22Rv1 (cell line): Measurements from ENCODE around the gene APOBEC2.

Source experiments
- ZFX ChIP-seq: fragments of 450-650 bp; IDR thresholded peaks from 2 replicates; pipeline ENCODE4 v1.6.1; 2017; ENCODE audit warnings: antibody characterized with exemption, borderline replicate concordance
- TF ChIP-seq, protein P1 (sequence below): fragments of 450-650 bp; IDR thresholded peaks from 2 replicates; pipeline ENCODE4 v1.5.1; 2017; ENCODE audit warnings: mild to moderate bottlenecking

GRCh38 chr6:41073968-41074691 is 21.1 kb downstream of the APOBEC2 start:
- TF ChIP-seq, protein P1, sequence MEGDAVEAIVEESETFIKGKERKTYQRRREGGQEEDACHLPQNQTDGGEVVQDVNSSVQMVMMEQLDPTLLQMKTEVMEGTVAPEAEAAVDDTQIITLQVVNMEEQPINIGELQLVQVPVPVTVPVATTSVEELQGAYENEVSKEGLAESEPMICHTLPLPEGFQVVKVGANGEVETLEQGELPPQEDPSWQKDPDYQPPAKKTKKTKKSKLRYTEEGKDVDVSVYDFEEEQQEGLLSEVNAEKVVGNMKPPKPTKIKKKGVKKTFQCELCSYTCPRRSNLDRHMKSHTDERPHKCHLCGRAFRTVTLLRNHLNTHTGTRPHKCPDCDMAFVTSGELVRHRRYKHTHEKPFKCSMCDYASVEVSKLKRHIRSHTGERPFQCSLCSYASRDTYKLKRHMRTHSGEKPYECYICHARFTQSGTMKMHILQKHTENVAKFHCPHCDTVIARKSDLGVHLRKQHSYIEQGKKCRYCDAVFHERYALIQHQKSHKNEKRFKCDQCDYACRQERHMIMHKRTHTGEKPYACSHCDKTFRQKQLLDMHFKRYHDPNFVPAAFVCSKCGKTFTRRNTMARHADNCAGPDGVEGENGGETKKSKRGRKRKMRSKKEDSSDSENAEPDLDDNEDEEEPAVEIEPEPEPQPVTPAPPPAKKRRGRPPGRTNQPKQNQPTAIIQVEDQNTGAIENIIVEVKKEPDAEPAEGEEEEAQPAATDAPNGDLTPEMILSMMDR, result no peak
- TF ChIP-seq ZFX, result no peak
